Measurements from ENCODE around the gene DACT2.

DNA sequence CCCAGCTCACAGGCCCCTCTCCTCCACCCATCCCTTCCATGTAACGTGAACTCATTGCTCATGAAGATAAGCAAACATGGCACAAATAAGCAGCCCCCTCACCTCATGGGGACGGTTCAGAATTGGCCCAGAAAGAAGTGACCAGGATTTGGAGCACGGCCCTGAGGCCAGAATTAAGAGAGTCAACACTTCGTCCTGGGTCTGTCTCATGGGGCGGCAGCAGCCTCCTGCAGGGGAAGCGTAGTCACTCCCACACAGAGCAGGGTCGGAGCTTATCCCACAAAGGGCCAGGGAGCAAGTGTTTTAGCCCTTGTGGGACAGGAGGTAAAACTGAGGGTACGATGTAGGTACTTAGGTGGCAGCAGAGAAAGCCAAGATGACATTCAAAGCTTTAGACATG is 28.6 kb upstream of the DACT2 start:
- no peak for TF ChIP-seq MTA3 (IDR thresholded peaks at IDR 0.05; ENCODE audit: borderline replicate concordance, low read length)
- TF ChIP-seq, protein P1, sequence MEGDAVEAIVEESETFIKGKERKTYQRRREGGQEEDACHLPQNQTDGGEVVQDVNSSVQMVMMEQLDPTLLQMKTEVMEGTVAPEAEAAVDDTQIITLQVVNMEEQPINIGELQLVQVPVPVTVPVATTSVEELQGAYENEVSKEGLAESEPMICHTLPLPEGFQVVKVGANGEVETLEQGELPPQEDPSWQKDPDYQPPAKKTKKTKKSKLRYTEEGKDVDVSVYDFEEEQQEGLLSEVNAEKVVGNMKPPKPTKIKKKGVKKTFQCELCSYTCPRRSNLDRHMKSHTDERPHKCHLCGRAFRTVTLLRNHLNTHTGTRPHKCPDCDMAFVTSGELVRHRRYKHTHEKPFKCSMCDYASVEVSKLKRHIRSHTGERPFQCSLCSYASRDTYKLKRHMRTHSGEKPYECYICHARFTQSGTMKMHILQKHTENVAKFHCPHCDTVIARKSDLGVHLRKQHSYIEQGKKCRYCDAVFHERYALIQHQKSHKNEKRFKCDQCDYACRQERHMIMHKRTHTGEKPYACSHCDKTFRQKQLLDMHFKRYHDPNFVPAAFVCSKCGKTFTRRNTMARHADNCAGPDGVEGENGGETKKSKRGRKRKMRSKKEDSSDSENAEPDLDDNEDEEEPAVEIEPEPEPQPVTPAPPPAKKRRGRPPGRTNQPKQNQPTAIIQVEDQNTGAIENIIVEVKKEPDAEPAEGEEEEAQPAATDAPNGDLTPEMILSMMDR (IDR thresholded peaks at IDR 0.05 in 2 of 3, conservative IDR thresholded peaks at IDR 0.05 in 1 of 3; ENCODE audit: control insufficient read depth in 2 of 3, extremely low read depth in 1 of 3, insufficient read depth in 1 of 3, low read depth in 3 of 3, low read length in 3 of 3) = no peak
- no peak for TF ChIP-seq POLR2AphosphoS5 (IDR thresholded peaks at IDR 0.05; ENCODE audit: low read length)
